Measurements from ENCODE around the gene GPR150.

Gene GPR150

DNA sequence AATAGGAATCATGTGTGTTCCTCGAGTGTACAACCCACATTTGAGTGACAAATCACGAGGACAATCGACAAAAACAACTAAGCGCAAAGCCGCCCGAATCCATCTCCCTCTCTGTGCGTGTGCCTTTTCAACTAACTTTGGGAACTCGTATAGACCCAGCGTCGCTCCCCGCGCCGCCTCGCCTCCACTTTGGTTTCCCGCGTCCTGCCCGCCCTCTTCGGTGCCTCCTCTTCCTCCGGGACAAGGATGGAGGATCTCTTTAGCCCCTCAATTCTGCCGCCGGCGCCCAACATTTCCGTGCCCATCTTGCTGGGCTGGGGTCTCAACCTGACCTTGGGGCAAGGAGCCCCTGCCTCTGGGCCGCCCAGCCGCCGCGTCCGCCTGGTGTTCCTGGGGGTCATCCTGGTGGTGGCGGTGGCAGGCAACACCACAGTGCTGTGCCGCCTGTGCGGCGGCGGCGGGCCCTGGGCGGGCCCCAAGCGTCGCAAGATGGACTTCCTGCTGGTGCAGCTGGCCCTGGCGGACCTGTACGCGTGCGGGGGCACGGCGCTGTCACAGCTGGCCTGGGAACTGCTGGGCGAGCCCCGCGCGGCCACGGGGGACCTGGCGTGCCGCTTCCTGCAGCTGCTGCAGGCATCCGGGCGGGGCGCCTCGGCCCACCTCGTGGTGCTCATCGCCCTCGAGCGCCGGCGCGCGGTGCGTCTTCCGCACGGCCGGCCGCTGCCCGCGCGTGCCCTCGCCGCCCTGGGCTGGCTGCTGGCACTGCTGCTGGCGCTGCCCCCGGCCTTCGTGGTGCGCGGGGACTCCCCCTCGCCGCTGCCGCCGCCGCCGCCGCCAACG, at the start of gene GPR150:
TSS of gene GPR150 (plus strand) at position 58 of the 840 bp plus-strand sequence. CDS start at position 247, 189 bp downstream.
- peak; percentile 47 to 61 for DNase-seq

DNA sequence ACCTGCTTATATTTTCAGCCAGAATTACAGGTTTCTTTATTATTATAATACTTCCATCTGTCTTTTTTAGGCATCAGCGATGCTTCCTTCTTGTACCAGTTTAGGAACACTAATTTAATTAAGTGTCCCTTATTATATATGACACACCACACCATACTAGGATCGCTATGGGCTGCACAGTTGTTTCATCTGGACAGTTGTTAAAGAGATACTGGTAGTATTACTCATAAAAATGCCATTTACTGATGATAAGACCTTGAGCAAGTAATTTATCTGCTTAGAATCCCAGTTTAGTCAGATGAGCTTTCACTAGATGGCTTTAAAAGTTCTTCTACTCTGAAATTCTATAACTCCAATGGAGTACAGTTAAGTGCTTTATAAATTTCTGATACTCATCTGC, 47.9 kb upstream of the GPR150 start:
- DNase-seq, result no peak

DNA sequence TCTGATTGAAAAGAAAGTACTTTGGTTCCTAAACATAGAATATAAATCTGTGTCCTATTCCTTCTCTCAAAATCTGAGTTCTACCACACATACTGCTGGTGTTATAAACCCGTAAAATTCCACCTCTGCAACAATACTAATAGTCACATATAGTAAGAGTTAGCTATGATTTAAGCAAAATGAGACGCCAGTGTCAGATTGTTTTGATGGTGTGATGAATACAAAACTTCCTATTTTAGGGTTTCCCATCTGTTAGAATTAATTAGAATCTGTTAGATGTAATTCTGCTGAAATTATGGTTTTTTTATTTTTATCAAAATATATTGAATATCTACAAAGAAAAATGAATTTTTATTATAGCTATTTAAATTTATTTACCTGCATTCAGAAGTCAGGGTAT, 38.3 kb upstream of the GPR150 start:
- no peak for DNase-seq

DNA sequence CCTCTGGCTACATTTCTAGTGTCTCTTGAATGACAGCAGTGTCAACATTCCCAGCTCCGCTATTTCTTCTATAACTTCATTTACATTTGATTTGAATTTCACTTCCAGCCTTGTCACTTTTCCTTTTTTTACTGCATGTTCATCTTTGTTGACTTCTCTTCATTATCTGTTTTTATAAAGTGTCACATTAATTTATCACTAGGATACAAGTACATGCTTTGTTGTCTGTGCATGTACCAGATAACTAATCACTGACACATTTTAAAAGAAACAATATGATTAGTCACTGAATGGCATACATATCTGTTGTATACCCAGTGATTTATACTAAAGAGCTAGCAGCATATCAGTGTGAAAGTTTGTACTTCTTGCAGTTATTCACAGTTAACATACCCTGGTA, 35.9 kb upstream of the GPR150 start:
- DNase-seq, result no peak

DNA sequence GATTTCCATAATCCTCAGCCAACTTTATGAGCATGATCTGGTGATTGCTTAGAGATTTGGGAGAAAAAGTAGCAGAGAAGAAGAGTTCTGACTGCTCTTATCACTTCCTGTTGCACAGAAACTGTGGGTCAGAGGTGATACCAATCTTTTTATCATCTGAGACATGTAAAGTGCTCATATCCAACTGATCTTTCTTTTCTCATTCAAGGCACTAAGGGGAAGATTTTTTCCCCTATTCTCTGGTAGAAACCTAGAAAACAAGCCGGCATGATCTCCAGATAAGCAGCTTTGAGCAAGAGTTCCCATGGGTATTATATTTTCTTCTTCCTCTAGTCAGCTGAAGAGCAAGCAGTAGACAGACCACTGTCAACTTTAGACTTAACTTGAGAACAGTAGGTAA, 29.0 kb upstream of the GPR150 start:
- DNase-seq, result no peak

DNA sequence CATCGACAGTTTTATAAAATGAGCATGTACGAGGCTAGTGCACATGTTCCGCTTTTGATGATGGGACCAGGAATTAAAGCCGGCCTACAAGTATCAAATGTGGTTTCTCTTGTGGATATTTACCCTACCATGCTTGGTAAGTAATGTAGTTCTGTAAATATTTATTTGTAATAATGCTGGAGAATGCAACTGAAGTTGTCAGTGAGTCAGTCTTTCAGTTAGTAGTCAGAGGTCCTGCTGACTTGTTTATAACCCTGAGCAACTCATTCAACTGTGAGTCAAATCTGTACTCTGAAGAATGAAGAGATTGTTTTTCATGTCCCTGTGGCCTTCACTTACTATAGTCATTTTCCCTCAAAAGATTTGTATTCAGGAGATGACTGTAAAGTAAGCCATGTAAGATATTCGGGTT, 28.4 kb upstream of the GPR150 start:
- no peak for DNase-seq

DNA sequence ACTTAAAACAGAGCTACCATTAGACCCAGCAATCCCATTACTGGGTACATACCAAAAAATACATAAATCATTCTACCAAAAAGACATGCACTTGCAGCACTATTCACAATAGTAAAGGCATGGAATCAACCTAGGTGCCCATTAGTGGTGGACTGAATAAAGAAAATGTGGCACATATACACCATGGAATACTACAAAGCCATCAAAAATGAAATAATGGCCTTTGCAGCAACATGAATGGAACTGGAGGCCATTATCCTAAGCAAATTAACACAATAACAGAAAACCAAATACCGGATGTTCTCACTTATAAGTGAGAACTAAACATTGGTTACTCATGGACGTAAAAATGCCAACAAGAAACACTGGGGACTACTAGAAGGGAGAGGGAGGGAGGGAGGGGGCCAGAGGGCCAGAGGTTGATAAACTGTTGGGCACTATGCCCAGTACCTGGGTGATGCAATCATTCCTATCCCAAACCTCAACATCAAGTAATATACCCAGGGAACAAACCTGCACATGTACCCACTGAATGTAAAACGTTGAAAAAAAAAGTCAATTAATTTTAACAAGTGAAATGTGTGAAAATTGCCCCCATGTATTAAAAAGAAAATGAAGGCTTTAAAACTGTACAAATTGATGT, 24.5 kb upstream of the GPR150 start:
- DNase-seq, result no peak

DNA sequence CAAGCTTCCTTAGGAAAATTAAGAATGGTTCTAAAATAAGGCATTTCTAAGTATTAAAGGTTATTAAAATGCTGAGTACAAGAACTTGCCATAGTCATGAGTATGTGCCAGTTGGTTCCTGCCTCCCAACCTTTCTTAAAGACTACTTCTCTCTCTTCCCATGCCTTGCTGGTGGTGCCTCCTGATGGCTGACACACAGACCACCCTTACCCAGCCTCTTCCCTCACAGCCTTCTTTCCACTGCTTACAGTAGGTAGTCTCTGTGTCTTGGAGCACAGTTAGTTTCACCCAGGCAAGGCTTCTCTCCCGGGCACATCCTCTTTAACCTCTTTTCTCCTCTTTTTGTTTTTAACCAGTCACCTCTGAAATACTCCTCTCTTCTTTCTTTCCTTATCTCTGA, 20.6 kb upstream of the GPR150 start:
- DNase-seq, result no peak

DNA sequence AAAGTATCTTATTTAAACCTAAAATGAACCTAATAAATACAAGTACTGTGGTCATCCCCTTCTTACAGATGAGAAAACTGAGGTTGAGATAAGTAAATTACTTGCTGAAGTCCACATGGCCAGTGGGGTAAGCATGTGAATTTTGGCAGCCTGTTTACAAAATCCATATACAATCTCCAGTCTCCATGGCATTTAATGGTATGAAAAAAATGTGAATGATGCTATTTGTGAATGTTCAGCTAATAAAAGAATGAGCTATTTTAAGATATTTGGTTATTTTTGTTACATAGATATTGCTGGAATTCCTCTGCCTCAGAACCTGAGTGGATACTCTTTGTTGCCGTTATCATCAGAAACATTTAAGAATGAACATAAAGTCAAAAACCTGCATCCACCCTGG, 19.3 kb upstream of the GPR150 start:
- no peak for DNase-seq

DNA sequence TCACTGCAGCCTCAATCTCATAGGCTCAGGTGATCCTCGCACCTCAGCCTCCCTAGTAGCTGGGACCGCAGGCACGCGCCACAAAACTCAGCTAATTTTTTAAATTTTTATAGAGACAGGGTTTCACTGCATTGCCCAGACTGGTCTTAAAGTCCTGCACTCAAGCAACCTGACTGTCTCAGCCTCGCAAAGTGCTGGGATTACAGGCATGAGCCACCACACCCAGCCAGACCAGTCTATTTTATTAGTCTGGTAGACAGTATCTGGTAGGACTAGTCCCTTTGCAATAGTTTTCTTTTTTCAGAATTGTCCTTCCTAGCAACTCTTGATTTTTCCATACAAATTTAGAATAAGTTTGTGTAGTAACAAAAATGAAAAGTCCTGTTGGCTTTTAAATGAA, 14.1 kb upstream of the GPR150 start:
- no peak for DNase-seq

DNA sequence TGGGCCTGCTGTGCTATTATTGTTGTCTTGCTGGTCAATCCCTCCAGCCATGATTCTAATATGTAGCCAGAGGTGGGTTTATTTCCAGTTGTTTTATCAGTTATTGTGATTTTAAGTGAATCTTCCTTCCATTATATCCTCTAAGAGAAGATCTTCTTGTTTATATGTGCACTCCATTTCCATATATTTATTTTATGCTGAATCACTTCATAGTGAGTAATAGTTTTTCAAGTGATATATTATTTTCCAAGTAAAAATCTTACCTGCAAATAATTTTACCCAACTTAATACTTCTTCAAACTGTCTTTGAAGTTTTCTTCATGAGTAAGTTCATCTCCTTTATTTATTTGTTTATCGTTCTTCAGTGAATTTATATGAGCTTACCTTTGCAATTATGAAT, 13.5 kb upstream of the GPR150 start:
- DNase-seq, result no peak

DNA sequence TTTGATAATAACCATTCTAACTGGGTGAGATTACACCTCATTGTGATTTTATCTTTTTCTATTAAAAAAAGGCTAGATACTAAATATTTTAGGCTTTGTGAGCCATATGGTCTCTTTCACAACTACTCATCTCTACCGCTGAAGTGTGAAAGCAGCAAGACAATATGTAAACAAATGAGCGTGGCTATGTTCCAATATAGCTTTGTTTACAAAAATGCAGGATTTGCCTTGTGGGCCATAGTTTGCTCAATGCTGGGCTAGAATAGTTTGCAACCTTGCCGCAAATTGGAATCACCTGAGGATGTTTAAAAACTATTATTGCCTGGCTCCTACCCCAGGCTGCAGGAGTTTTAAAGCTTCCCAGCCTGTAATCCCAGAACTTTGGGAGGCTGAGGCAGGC, 10.2 kb upstream of the GPR150 start:
- DNase-seq, result no peak

DNA sequence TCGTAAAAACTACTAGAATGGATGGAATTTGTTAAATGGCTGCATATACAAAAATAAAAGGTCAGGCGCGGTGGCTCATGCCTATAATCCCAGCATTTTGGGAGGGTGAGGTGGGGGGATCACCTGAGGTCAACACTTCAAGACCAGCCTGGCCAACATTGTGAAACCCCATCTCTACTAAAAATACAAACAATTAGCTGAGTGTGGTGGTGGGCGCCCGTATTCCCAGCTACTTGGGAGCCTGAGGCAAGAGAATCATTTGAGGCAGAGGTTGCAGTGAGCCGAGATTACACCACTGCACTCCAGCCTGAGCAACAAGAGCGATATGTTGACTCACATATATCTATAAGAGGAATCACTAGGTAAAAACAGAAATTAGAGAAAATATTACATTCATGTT, 9.3 kb upstream of the GPR150 start:
- DNase-seq, result no peak

DNA sequence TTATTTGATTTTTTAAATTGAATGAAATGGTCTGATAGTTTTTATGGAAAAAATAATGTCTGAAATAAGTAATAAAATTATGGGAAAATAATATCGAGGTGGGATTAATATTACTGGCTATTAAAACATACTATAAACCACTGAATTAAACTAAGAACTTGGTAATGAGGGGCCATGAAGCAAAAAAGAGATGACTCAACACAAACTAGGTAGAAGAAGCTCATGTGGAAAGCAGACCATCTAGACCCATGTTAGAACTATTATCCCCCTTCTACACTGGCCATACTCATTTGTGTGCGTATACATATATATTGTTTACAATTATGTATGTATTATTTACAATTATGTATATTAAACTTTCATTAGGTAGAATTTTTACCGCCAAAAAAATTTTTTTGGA, 8.5 kb upstream of the GPR150 start:
- DNase-seq, result no peak

DNA sequence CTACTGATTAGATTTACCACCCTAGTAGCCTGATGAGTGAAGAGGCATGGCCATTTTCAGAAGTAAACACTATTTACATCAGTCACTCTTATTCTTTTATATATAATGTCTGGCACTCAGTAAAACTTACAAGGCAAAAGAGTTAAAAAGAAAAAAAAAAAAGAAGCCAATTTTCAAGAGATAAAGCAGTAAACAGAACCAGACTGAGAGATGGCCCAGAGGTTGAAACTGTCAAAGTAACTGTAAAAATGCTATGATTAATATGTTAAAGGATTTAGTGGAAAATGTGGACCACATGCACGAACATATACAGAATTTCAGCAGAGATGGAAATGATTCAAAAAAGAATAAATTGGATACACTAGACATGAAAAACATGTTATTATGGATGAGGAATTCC, 6.4 kb upstream of the GPR150 start:
- DNase-seq, result no peak

DNA sequence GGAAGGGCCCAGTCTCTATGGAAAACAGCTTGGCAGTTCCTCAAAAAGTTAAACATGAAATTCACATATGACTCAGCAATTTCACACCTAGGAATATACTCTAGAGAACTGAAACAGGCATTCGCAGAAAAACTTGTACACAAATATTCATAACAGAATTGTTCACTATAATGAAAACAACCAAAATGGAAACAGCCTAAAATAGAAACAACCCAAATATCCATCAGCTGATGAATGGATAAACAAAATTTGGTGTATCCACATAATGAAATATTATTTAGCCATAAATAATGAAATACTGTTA, 4.8 kb upstream of the GPR150 start:
- DNase-seq, result no peak

DNA sequence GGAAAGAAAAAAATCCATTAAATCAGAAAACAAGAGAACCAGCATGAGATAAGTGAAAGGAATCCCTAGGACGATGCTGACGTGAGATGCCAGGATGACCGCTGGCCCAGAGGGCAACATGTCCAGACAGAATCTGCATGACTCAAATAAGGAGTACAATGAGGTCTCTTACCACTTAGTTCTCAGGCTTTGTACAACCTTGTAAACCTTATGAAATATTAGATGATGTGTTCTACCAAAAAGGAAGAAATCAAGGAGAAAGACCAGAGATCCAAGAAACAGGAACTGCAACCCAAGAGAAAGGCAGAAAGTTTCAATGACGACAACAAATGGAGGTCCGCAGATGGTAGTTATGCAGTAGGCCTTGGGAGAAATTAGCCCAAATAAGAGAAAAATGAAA, 2.8 kb upstream of the GPR150 start:
- no peak for DNase-seq

DNA sequence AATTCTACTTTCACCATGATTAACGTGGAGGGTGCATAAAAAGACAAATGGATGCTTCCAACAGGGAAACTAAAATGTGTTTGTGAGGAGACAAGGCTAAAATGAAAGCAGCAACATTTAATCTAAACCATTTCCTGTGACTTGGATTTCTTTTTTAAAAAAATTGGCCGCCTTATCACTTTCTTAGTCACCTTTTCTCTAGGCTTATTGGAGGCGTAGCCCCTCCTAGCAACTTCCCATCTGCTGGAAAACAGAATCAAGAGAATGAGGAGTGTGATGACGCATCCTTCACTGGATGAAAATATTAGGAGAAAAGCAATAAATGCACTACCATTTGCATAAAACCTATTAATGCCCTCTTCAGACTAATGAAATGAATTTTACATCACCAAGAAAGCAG, 791 bp upstream of the GPR150 start:
- DNase-seq, result no peak

DNA sequence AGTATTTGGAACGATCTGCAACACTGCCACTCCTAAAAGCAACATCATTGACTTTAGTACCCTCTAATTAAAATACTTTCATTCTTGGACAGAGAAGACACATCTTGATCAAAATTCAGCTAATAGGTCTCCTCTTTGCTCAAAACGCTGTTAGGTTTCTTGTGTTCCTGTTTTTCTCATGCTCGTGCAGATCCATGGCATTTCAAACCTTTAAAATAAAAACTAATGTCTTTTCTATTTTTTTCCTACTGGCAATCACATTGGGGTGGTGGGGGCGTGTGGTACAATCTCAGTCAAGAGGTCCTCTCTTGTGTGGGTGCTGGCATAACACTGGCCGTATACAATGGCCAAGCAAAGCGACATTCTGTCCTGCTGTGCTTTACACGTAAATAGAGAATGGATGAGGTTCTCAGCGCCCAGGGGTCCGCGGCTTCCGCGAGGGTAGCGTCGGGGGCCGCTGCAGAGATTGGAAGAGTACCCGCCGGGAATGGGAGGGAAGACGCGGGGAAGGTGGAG, 315 bp upstream of the GPR150 start:
- peak in 1 of 2 experiments; percentile 8 for DNase-seq

DNA sequence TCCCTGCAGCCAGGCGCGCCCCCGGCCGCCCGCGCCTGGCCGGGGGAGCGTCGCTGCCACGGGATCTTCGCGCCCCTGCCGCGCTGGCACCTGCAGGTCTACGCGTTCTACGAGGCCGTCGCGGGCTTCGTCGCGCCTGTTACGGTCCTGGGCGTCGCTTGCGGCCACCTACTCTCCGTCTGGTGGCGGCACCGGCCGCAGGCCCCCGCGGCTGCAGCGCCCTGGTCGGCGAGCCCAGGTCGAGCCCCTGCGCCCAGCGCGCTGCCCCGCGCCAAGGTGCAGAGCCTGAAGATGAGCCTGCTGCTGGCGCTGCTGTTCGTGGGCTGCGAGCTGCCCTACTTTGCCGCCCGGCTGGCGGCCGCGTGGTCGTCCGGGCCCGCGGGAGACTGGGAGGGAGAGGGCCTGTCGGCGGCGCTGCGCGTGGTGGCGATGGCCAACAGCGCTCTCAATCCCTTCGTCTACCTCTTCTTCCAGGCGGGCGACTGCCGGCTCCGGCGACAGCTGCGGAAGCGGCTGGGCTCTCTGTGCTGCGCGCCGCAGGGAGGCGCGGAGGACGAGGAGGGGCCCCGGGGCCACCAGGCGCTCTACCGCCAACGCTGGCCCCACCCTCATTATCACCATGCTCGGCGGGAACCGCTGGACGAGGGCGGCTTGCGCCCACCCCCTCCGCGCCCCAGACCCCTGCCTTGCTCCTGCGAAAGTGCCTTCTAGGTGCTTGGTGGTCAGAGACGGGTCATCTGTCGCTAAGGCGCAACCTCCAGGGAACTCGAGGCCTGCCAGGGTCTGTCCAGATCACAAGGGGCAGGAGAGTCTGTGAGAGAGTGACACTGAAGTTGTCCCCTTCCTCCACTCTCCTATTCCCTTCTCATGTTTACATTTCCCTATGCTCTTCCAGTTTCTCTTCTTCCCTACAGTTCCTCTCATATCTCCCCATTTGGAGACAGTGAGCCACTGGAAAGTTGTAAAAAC, 1.3 kb downstream of the GPR150 start:
- DNase-seq, result peak in 1 of 2 experiments; percentile 53

DNA sequence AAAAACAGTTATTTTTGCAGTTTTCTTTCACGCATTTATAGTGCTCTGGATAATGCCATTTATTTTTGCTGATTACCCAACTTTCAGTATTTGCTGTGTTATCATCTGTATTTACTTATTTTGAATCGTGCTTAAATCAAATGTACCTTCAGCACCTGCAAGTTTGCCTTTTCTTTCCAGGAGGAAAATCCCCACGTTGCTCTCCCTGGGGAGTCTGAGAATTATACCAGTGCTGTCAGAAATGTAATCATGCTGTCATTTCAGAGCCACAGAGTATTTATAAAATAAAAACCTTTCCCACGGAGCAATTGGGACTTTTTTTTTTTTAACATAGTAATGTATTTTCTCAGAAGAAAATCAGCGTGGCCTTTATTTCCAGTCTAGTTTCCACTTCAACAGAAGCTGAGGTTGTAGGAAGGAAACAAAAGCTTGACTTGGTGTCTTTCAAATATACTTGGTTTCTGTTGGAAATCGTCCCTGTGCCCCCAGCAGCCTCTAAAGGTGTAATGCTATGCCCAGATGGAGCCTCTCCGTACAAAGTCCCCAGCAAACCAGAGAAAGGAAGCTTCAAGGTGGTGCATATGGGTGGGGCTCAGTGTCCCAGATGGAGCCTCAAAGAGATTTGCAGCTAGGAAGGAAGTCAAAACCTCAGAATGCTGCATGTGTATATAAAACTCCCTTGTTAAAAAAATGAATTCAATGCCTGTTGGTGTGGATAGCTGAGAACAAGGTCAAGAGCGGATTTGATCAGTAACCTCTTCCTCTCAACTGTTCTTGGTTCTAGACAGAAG, 2.1 kb downstream of the GPR150 start:
- peak in 1 of 2 experiments; percentile 16 for DNase-seq

DNA sequence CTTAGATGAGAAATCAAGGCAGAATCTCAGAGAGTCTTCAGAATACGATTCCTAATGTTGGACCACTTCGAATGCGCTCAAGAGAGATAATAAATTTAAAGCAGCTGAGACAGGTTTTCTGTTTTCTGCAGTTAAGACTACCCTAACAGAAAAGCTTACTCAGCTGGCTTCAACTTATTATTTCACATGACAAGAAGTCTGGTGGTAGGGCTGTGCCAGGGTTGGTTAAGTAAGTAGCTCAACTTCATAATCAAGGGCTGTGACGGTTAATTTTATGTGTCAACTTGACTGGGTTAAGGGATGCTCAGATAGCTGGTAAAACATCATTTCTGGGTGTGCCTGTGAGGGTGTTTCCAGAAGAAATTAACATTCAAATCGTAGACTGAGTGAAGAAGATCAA, 3.8 kb downstream of the GPR150 start:
- no peak for DNase-seq

DNA sequence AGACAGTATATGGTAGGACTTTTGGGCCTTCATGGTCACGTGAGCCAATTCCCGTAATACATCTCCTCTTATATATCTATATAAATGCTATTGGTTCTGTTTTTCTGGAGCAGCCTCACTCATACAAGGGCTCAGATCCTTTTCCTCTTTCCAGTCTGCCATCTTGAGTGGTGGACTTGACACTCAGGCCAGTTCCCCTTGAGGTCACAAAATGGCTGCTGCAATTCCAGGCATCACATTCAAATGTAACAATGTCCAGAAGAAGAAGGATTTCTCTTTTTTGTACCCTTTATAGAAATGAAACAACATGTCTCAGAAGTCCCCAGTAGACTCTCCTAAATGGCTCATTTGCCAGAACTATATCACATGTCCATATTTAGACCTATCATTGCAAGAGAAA, 4.5 kb downstream of the GPR150 start:
- no peak for DNase-seq

Data from NCI-H524 (cell line).